IMR-90 (cell line): ENCODE data around the gene COG1. TPM values are rescaled to one million over a fixed set of nuclear protein-coding genes. Genes with fewer than 3 reads are reported as not detected.

Experiments used
- ATAC-seq: fragments of 200-7000 bp; cut with Tn5 transposase; 2 replicates; pipeline ENCODE4 v1.9.1; 2020; ENCODE audit warnings: low read depth, mild to moderate bottlenecking, moderate library complexity
- BruUV-seq: library from RNA; stranded (reverse); fragments of 400-500 nt; replicated peaks from 2 replicates; lab custom pipeline; 2021; lab: Mats Ljungman, UMichigan
- CTCF ChIA-PET: fragments of 300-600 bp; formaldehyde crosslinking; extraction: SDS; loops from one replicate; lab custom pipeline; 2021; ENCODE audit warnings: antibody characterized with exemption; lab: Yijun Ruan, JAX
- POLR2A ChIA-PET: fragments of 300-600 bp; sonication (Branson Sonifier 250); formaldehyde crosslinking; loops from one replicate; lab custom pipeline; 2022; ENCODE audit warnings: antibody characterized with exemption; ENCODE audit not compliant: unreplicated experiment; lab: Charles Lee
- DNase-seq: peaks from one replicate; pipeline ENCODE4 v3.0.0; 2013
- H2AFZ ChIP-seq: replicated peaks from 2 replicates; pipeline ENCODE3; 2013; ENCODE audit warnings: low read length, mild to moderate bottlenecking; ENCODE audit not compliant: poor library complexity
- H2AK5ac ChIP-seq: 2 replicates; pipeline ENCODE4 v1.6.1; 2013; ENCODE audit warnings: low read depth, low read length, inconsistent platforms
- H2AK9ac ChIP-seq: replicated peaks from 2 replicates; pipeline ENCODE3; 2013; ENCODE audit warnings: mild to moderate bottlenecking, low read depth, low read length, moderate library complexity; ENCODE audit not compliant: poor library complexity
- H2BK120ac ChIP-seq: 2 replicates; pipeline ENCODE4 v1.6.1; 2013; ENCODE audit warnings: low read depth, low read length, inconsistent platforms
- H2BK15ac ChIP-seq: 3 replicates; pipeline ENCODE4 v1.6.1; 2013; ENCODE audit warnings: low read depth, low read length, inconsistent platforms
- H2BK20ac ChIP-seq: 2 replicates; pipeline ENCODE4 v1.6.1; 2013; ENCODE audit warnings: low read depth, mild to moderate bottlenecking, inconsistent platforms, low read length, moderate library complexity
- H2BK5ac ChIP-seq: 2 replicates; pipeline ENCODE4 v1.6.1; 2013; ENCODE audit warnings: mild to moderate bottlenecking, low read depth, low read length, inconsistent platforms; ENCODE audit not compliant: poor library complexity, severe bottlenecking
- H3K14ac ChIP-seq: replicated peaks from 2 replicates; pipeline ENCODE4 v1.6.1; 2013; ENCODE audit warnings: low read depth, low read length, inconsistent platforms
- H3K18ac ChIP-seq: 2 replicates; pipeline ENCODE4 v1.6.1; 2013; ENCODE audit warnings: low read depth, low read length, control low read depth
- H3K23ac ChIP-seq: 2 replicates; pipeline ENCODE4 v1.6.1; 2013; ENCODE audit warnings: low read depth, low read length, inconsistent platforms
- H3K27ac ChIP-seq: 2 replicates; pipeline ENCODE4 v1.5.1; 2013; ENCODE audit warnings: mild to moderate bottlenecking, control low read depth, low read length; ENCODE audit not compliant: insufficient read depth
- H3K27me3 ChIP-seq: 2 replicates; pipeline ENCODE4 v1.6.1; 2013; ENCODE audit warnings: low read length; ENCODE audit not compliant: control insufficient read depth, insufficient read depth
- H3K36me3 ChIP-seq: 2 replicates; pipeline ENCODE4 v1.6.1; 2013; ENCODE audit warnings: low read length, mixed read lengths; ENCODE audit not compliant: control insufficient read depth, insufficient read depth
- H3K4ac ChIP-seq: 2 replicates; pipeline ENCODE4 v1.6.1; 2013; ENCODE audit warnings: low read depth, low read length, inconsistent platforms
- H3K4me1 ChIP-seq: 2 replicates; pipeline ENCODE4 v1.6.1; 2013; ENCODE audit warnings: low read length, mixed read lengths; ENCODE audit not compliant: control insufficient read depth, insufficient read depth
- H3K4me2 ChIP-seq: 2 replicates; pipeline ENCODE4 v1.6.1; 2013; ENCODE audit warnings: low read depth, mild to moderate bottlenecking, control low read depth, low read length, moderate library complexity
- H3K4me3 ChIP-seq: 2 replicates; pipeline ENCODE4 v1.5.1; 2013; ENCODE audit warnings: low read depth, mild to moderate bottlenecking, control low read depth, low read length, moderate library complexity; ENCODE audit not compliant: insufficient read depth
- H3K56ac ChIP-seq: 2 replicates; pipeline ENCODE4 v1.6.1; 2013; ENCODE audit warnings: low read length, inconsistent platforms; ENCODE audit not compliant: insufficient read depth; ENCODE audit errors: extremely low read depth
- H3K79me1 ChIP-seq, 2 experiments: 2 replicates each; pipeline ENCODE4 v1.6.1; 2013; ENCODE audit warnings: low read length in 2 of 2, inconsistent platforms in 1 of 2, low read depth in 1 of 2
- H3K9ac ChIP-seq: 2 replicates; pipeline ENCODE4 v1.6.1; 2013; ENCODE audit warnings: low read depth, low read length, control low read depth
- H3K9me1 ChIP-seq: 2 replicates; pipeline ENCODE4 v1.6.1; 2013; ENCODE audit warnings: low read length, inconsistent platforms; ENCODE audit not compliant: insufficient read depth
- H3K9me3 ChIP-seq: 2 replicates; pipeline ENCODE4 v1.6.1; 2013; ENCODE audit warnings: low read length; ENCODE audit not compliant: control insufficient read depth, insufficient read depth
- H4K20me1 ChIP-seq: 2 replicates; pipeline ENCODE4 v1.6.1; 2013; ENCODE audit warnings: low read length, inconsistent platforms; ENCODE audit not compliant: insufficient read depth
- H4K5ac ChIP-seq: 2 replicates; pipeline ENCODE4 v1.6.1; 2013; ENCODE audit warnings: mild to moderate bottlenecking, low read depth, low read length, control low read depth
- H4K8ac ChIP-seq, 2 experiments: 2 replicates each; pipeline ENCODE4 v1.6.1; 2013; ENCODE audit warnings: low read depth in 2 of 2, low read length in 2 of 2, control low read depth in 1 of 2, inconsistent platforms in 1 of 2
- H4K91ac ChIP-seq: 2 replicates; pipeline ENCODE4 v1.6.1; 2013; ENCODE audit warnings: low read depth, low read length, inconsistent platforms; ENCODE audit not compliant: insufficient read depth
- CEBPB ChIP-seq: IDR thresholded peaks from 2 replicates; pipeline ENCODE4 v1.6.1; 2012; ENCODE audit warnings: low read depth, low read length, improper control_type of control experiment
- CTCF ChIP-seq: conservative IDR thresholded peaks from 2 replicates; pipeline ENCODE4 v1.5.1; 2012; ENCODE audit warnings: mild to moderate bottlenecking, low read depth, low read length, improper control_type of control experiment
- MAZ ChIP-seq: IDR thresholded peaks from 2 replicates; pipeline ENCODE4 v1.6.1; 2012; ENCODE audit warnings: low read depth, mild to moderate bottlenecking, low read length, improper control_type of control experiment, moderate library complexity, borderline replicate concordance
- MXI1 ChIP-seq: IDR thresholded peaks from 2 replicates; pipeline ENCODE4 v1.6.1; 2012; ENCODE audit warnings: low read depth, mild to moderate bottlenecking, low read length, moderate library complexity, borderline replicate concordance
- POLR2A ChIP-seq: IDR thresholded peaks from 2 replicates; pipeline ENCODE4 v1.6.1; 2012; ENCODE audit warnings: mild to moderate bottlenecking, low read depth, low read length
- RAD21 ChIP-seq: IDR thresholded peaks from 2 replicates; pipeline ENCODE4 v1.6.1; 2012; ENCODE audit warnings: low read length, improper control_type of control experiment
- RCOR1 ChIP-seq: IDR thresholded peaks from 2 replicates; pipeline ENCODE4 v1.6.1; 2012; ENCODE audit warnings: mild to moderate bottlenecking, low read length, improper control_type of control experiment; ENCODE audit not compliant: insufficient replicate concordance
- USF2 ChIP-seq: fragments of 150-350 bp; IDR thresholded peaks from 2 replicates; pipeline ENCODE4 v1.6.1; 2017; ENCODE audit warnings: mild to moderate bottlenecking, antibody characterized with exemption, low read length, low read depth
- WGBS, 2 experiments: methylation state at CpG; one replicate each; pipeline versions ENCODE4 v1.1.5 to v1.1.7; 2013; ENCODE audit warnings: missing lambda C conversion rate in 2 of 2; ENCODE audit not compliant: insufficient read length in 1 of 2; ENCODE audit errors: extremely low coverage in 2 of 2; 5-methylcytosine and 5-hydroxymethylcytosine counted together
- dilution Hi-C: fragments of 300-500 bp; cut with HindIII; formaldehyde crosslinking; loops from one replicate; pipeline ENCODE4 v1.14.3; 2018; ENCODE audit warnings: low sequenced_read_pairs; ENCODE audit not compliant: unreplicated experiment
- in situ Hi-C: fragments of 300-500 bp; cut with MboI; formaldehyde crosslinking; loops from 3 replicates; pipeline ENCODE4 v1.14.3; 2019; ENCODE audit warnings: low sequenced_read_pairs, inconsistent platforms, mixed read lengths
- intact Hi-C: fragments of 100-400 bp; cut with micrococcal nuclease; formaldehyde crosslinking; loops from 2 replicates; pipeline ENCODE4 v1.10.0; 2022
- polyA plus RNA-seq, 3 experiments: library from polyadenylated mRNA; depleted of rRNA; stranded (reverse); fragments of >200 nt; gene quantifications; 2 replicates each; pipeline ENCODE4 v1.2.3, GENCODE V29; 2012; ENCODE audit warnings: low replicate concordance in 1 of 3
- total RNA-seq: library from RNA; depleted of rRNA; stranded (reverse); fragments of >200 nt; gene quantifications from 2 replicates; pipeline ENCODE4 v1.2.3, GENCODE V29; 2012

The COG1 gene
- total and polyA plus RNA-seq, 2 of the 4 experiments (the other 2 are of a cell fraction), result 18.3 to 35.1 TPM

- H2AK5ac ChIP-seq, result no peak overlapping the region
- no peak overlapping the region for H2BK120ac ChIP-seq
- no peak overlapping the region for H4K8ac ChIP-seq
- no peak for ATAC-seq
- H3K27ac ChIP-seq, result no peak overlapping the region
- H2BK5ac ChIP-seq, result no peak overlapping the region
- H3K23ac ChIP-seq, result no peak overlapping the region
- no peak overlapping the region for H3K9ac ChIP-seq
- H2AK9ac ChIP-seq, result no peak overlapping the region
- H3K4me2 ChIP-seq, result no peak overlapping the region
- no peak for DNase-seq
- no peak overlapping the region for H2AFZ ChIP-seq
- H3K4me3 ChIP-seq, result no peak overlapping the region
- H3K9me3 ChIP-seq, result no peaks in the 10 kb centered on the region
- no peak overlapping the region for H4K5ac ChIP-seq
- peaks cover 12% of the 10 kb centered on the region for H3K36me3 ChIP-seq
- ChIA-PET POLR2A (no interaction called here), CTCF (no interaction called here)
- no TSS peak for BruUV-seq
- H2BK15ac ChIP-seq, result no peak overlapping the region
- no peak overlapping the region for H3K4ac ChIP-seq
- H3K79me1 ChIP-seq, result no peaks in the 10 kb centered on the region
- in situ Hi-C loops (loop anchor here (25.0 kb wide), 2 partner anchors 285 to 935 kb away; no protein-coding TSS in a partner anchor), intact Hi-C loops (no loop called here), dilution Hi-C loops (no loop called here)
- H3K4me1 ChIP-seq, result no peaks in the 10 kb centered on the region
- TF ChIP-seq RAD21 (no peak), CTCF (no peak), MXI1 (no peak), CEBPB (no peak), USF2 (no peak), MAZ (no peak), POLR2A (no peak), RCOR1 (no peak)
- H3K27me3 ChIP-seq, result no peaks in the 10 kb centered on the region
- H3K14ac ChIP-seq, result no peak overlapping the region
- no peak overlapping the region for H4K91ac ChIP-seq
- H3K9me1 ChIP-seq, result no peaks in the 10 kb centered on the region; the same call in 1 of the 2 replicates
- 80% methylated on average over 1 of the region's 8 CpGs; no CpG with 5 or more reads in 1 of the 2 experiments for WGBS, 2 experiments
- H3K18ac ChIP-seq, result no peak overlapping the region
- no peak overlapping the region; the same call in 1 of the 2 replicates for H2BK20ac ChIP-seq
- no peak overlapping the region for H3K56ac ChIP-seq
- H4K20me1 ChIP-seq, result 0 out of 2 replicates have a peak, but pooled peaks cover 3% of the 10 kb centered on the region
Observed at GRCh38 chr17:73251871-73252270, 59.0 kb downstream of the COG1 start.
